Parathyroid adenoma (tissue), 2 donors: ENCODE data around the gene FIBIN.

Source experiments
- H2AFZ ChIP-seq: fragments of 300-600 bp; sonication (generic); one replicate; pipeline ENCODE4 v1.7.0; 2017; ENCODE audit warnings: antibody characterized with exemption, mild to moderate bottlenecking
- H3K27ac ChIP-seq: fragments of 300-600 bp; sonication (generic); one replicate; pipeline ENCODE4 v1.7.0; 2017
- H3K27me3 ChIP-seq: fragments of 300-600 bp; sonication (generic); one replicate; pipeline ENCODE4 v1.7.0; 2017; ENCODE audit warnings: low read length; ENCODE audit not compliant: control insufficient read depth, insufficient read depth
- H3K36me3 ChIP-seq: fragments of 300-600 bp; sonication (generic); one replicate; pipeline ENCODE4 v1.7.0; 2017; ENCODE audit warnings: low read length; ENCODE audit not compliant: control insufficient read depth, insufficient read depth
- H3K4me1 ChIP-seq: fragments of 300-600 bp; sonication (generic); one replicate; pipeline ENCODE4 v1.7.0; 2017; ENCODE audit warnings: control low read depth
- H3K4me2 ChIP-seq: fragments of 300-600 bp; sonication (generic); one replicate; pipeline ENCODE4 v1.7.0; 2017; ENCODE audit warnings: low read length
- H3K4me3 ChIP-seq: fragments of 300-600 bp; sonication (generic); one replicate; pipeline ENCODE4 v1.7.0; 2017; ENCODE audit warnings: low read depth, low read length
- H3K79me2 ChIP-seq: fragments of 300-600 bp; sonication (generic); one replicate; pipeline ENCODE4 v1.7.0; 2017; ENCODE audit warnings: control low read depth
- H3K9ac ChIP-seq: fragments of 300-600 bp; sonication (generic); one replicate; pipeline ENCODE4 v1.7.0; 2017; ENCODE audit warnings: mild to moderate bottlenecking
- H3K9me3 ChIP-seq: fragments of 300-600 bp; sonication (generic); one replicate; pipeline ENCODE4 v1.7.0; 2017; ENCODE audit warnings: low read length; ENCODE audit not compliant: control insufficient read depth
- CTCF ChIP-seq: fragments of 300-600 bp; sonication (generic); IDR thresholded peaks from one replicate; pipeline ENCODE4 v1.7.0; 2017; ENCODE audit warnings: antibody characterized with exemption, mild to moderate bottlenecking
- donor health status: primary hyperparathyroidism.

The FIBIN gene

GRCh38 chr11:27002838-27003237, 8.9 kb downstream of the FIBIN start:
- Histone ChIP-seq H3K36me3 (no peaks in the 10 kb centered on the region), H3K4me3 (no peak overlapping the region), H3K27ac (no peak overlapping the region), H3K9me3 (no peaks in the 10 kb centered on the region), H3K9ac (no peak overlapping the region), H3K79me2 (no peaks in the 10 kb centered on the region), H3K27me3 (no peaks in the 10 kb centered on the region), H3K4me2 (no peak overlapping the region), H2AFZ (no peak overlapping the region), H3K4me1 (no peaks in the 10 kb centered on the region)
- no peak for TF ChIP-seq CTCF

- Histone ChIP-seq H3K9ac (no peak overlapping the region), H3K9me3 (no peaks in the 10 kb centered on the region), H3K79me2 (no peaks in the 10 kb centered on the region), H3K27me3 (no peaks in the 10 kb centered on the region), H2AFZ (no peak overlapping the region), H3K4me2 (no peak overlapping the region), H3K4me3 (no peak overlapping the region), H3K27ac (no peak overlapping the region), H3K4me1 (no peaks in the 10 kb centered on the region), H3K36me3 (no peaks in the 10 kb centered on the region)
- no peak for TF ChIP-seq CTCF
These were observed 10.2 kb downstream of the FIBIN start for GRCh38 chr11:27004103-27004502.

- Histone ChIP-seq H3K9me3 (no peaks in the 10 kb centered on the region), H3K36me3 (no peaks in the 10 kb centered on the region), H2AFZ (no peak overlapping the region), H3K79me2 (no peaks in the 10 kb centered on the region), H3K9ac (no peak overlapping the region), H3K4me3 (no peak overlapping the region), H3K27me3 (no peaks in the 10 kb centered on the region), H3K27ac (no peak overlapping the region), H3K4me2 (no peak overlapping the region), H3K4me1 (no peaks in the 10 kb centered on the region)
- no peak for TF ChIP-seq CTCF
These were observed 15.1 kb downstream of the FIBIN start for GRCh38 chr11:27008811-27009535.

GRCh38 chr11:27011560-27012233, 17.8 kb downstream of the FIBIN start:
- Histone ChIP-seq H2AFZ (no peak overlapping the region), H3K4me1 (no peaks in the 10 kb centered on the region), H3K4me2 (no peak overlapping the region), H3K27me3 (no peaks in the 10 kb centered on the region), H3K36me3 (no peaks in the 10 kb centered on the region), H3K9ac (no peak overlapping the region), H3K27ac (no peak overlapping the region), H3K79me2 (no peaks in the 10 kb centered on the region), H3K4me3 (no peak overlapping the region), H3K9me3 (no peaks in the 10 kb centered on the region)
- TF ChIP-seq CTCF: no peak
